Endothelial cell of hepatic sinusoid (primary cell): ENCODE results near the gene SPECC1.
"Not testable (repeated sequence)": the region's sequence is repeated elsewhere in the genome, so short reads cannot be mapped to it uniquely, and the experiment has no call there.

ENCODE experiments used
- in situ Hi-C: cut with HindIII; loops from 2 replicates; pipeline ENCODE4 v1.10.0; 2017; ENCODE audit warnings: low sequenced_read_pairs

The SPECC1 gene

GRCh38 chr17:20363846-20364245 lies 354.7 kb downstream of the SPECC1 start:
- in situ Hi-C loops = not testable (repeated sequence)
